PC-9 (cell line): Measurements from ENCODE around the gene IQCB1. TPM values are rescaled to one million over a fixed set of nuclear protein-coding genes. Genes with fewer than 3 reads are reported as not detected.
"Not testable (repeated sequence)": the region's sequence is repeated elsewhere in the genome, so short reads cannot be mapped to it uniquely, and the experiment has no call there.

Experiments used
- BruUV-seq: library from RNA; stranded (reverse); fragments of 400-500 nt; replicated peaks from 2 replicates; lab custom pipeline; 2021; lab: Mats Ljungman, UMichigan
- CTCF ChIA-PET: fragments of 300-600 bp; sonication (Branson Sonifier 250); formaldehyde crosslinking; loops from one replicate; lab custom pipeline; 2022; ENCODE audit warnings: antibody characterized with exemption; lab: Charles Lee
- POLR2A ChIA-PET: fragments of 300-600 bp; sonication (Branson Sonifier 250); formaldehyde crosslinking; loops from one replicate; lab custom pipeline; 2022; ENCODE audit warnings: antibody characterized with exemption; ENCODE audit not compliant: unreplicated experiment; lab: Charles Lee
- DNase-seq, 2 experiments: peaks; one replicate each; pipeline versions ENCODE4 v3.0.0 to v3.0.0-alpha.2; 2015 to 2022; ENCODE audit warnings: mixed read lengths in 1 of 2
- H2AFZ ChIP-seq: fragments of 200-600 bp; sonication (generic); 2 replicates; pipeline ENCODE4 v1.8.1; 2017; ENCODE audit warnings: antibody characterized with exemption
- H3F3A ChIP-seq: fragments of 200-600 bp; sonication (generic); 2 replicates; pipeline ENCODE4 v1.8.1; 2017; ENCODE audit warnings: antibody characterized with exemption, mild to moderate bottlenecking, low read depth; ENCODE audit not compliant: insufficient read depth
- H3K27ac ChIP-seq: fragments of 200-600 bp; sonication (generic); 2 replicates; pipeline ENCODE4 v1.6.1; 2016; ENCODE audit warnings: mixed run types
- H3K27me3 ChIP-seq: fragments of 200-600 bp; sonication (generic); 2 replicates; pipeline ENCODE4 v1.6.1; 2016; ENCODE audit warnings: low read depth, mixed run types; ENCODE audit not compliant: insufficient read depth
- H3K36me3 ChIP-seq: fragments of 200-600 bp; sonication (generic); 2 replicates; pipeline ENCODE4 v1.6.1; 2016; ENCODE audit warnings: low read depth, mixed run types
- H3K4me1 ChIP-seq: fragments of 200-600 bp; sonication (generic); replicated peaks from 2 replicates; pipeline ENCODE4 v1.6.1; 2016; ENCODE audit warnings: mixed run types; ENCODE audit not compliant: insufficient read depth
- H3K4me2 ChIP-seq: fragments of 200-600 bp; sonication (generic); 2 replicates; pipeline ENCODE4 v1.6.1; 2017; ENCODE audit warnings: mixed run types
- H3K4me3 ChIP-seq: fragments of 200-600 bp; sonication (generic); 2 replicates; pipeline ENCODE4 v1.6.1; 2016; ENCODE audit warnings: mixed run types
- H3K79me2 ChIP-seq: fragments of 200-600 bp; sonication (generic); 2 replicates; pipeline ENCODE4 v1.6.1; 2017; ENCODE audit warnings: low read depth, mixed run types
- H3K9me2 ChIP-seq: fragments of 200-600 bp; sonication (generic); 2 replicates; pipeline ENCODE4 v1.8.1; 2017; ENCODE audit warnings: mild to moderate bottlenecking; ENCODE audit not compliant: insufficient read depth
- H3K9me3 ChIP-seq: fragments of 200-600 bp; sonication (generic); 2 replicates; pipeline ENCODE4 v1.8.1; 2016; ENCODE audit warnings: low read depth; ENCODE audit not compliant: insufficient read depth
- H4K20me1 ChIP-seq: fragments of 200-600 bp; sonication (generic); 2 replicates; pipeline ENCODE4 v1.8.1; 2017; ENCODE audit not compliant: insufficient read depth
- CTCF ChIP-seq: fragments of 200-600 bp; sonication (generic); conservative IDR thresholded peaks from 2 replicates; pipeline ENCODE4 v1.6.1; 2017; ENCODE audit warnings: mixed run types, antibody characterized with exemption, mild to moderate bottlenecking, moderate library complexity
- EZH2 ChIP-seq: fragments of 200-600 bp; sonication (generic); IDR thresholded peaks from 2 replicates; pipeline ENCODE4 v1.8.0; 2017; ENCODE audit warnings: antibody characterized with exemption, low read depth
- intact Hi-C: fragments of 100-400 bp; cut with micrococcal nuclease; formaldehyde crosslinking; loops from one replicate; pipeline ENCODE4 v1.10.0; 2022; ENCODE audit not compliant: unreplicated experiment
- total RNA-seq: library from RNA; stranded (reverse); gene quantifications from 2 replicates; pipeline ENCODE4 v1.2.3, GENCODE V29; 2021

The IQCB1 gene
- total RNA-seq, 1 experiment from 2014 or later, result 14.8 TPM

GRCh38 chr3:121786485-121786884, 48.4 kb downstream of the IQCB1 start:
- H3K4me3 ChIP-seq, result no peak overlapping the region
- no peaks in the 10 kb centered on the region for H3F3A ChIP-seq
- no peaks in the 10 kb centered on the region for H3K27me3 ChIP-seq
- intact Hi-C loops, result no loop called here
- no peaks in the 10 kb centered on the region for H3K79me2 ChIP-seq
- ChIA-PET CTCF (no interaction called here), POLR2A (no interaction called here)
- TF ChIP-seq EZH2 (no peak), CTCF (no peak)
- no peaks in the 10 kb centered on the region for H3K4me1 ChIP-seq
- no peak overlapping the region for H2AFZ ChIP-seq
- no peaks in the 10 kb centered on the region for H3K9me2 ChIP-seq
- no peaks in the 10 kb centered on the region for H4K20me1 ChIP-seq
- no peak for DNase-seq
- BruUV-seq, result no TSS peak
- H3K4me2 ChIP-seq, result no peak overlapping the region
- H3K36me3 ChIP-seq, result peaks cover 26% of the 10 kb centered on the region; the same call in 1 of the 2 replicates
- no peaks in the 10 kb centered on the region for H3K9me3 ChIP-seq
- no peak overlapping the region for H3K27ac ChIP-seq

GRCh38 chr3:121782784-121783183, 52.1 kb downstream of the IQCB1 start:
- H2AFZ ChIP-seq, intact Hi-C loops, DNase-seq, BruUV-seq, H3K9me2 ChIP-seq, H3K9me3 ChIP-seq, H4K20me1 ChIP-seq, H3K27me3 ChIP-seq, H3K27ac ChIP-seq, H3K4me2 ChIP-seq, H3K4me1 ChIP-seq, POLR2A ChIA-PET, H3F3A ChIP-seq, H3K4me3 ChIP-seq, H3K79me2 ChIP-seq: not testable (repeated sequence)
- CTCF ChIA-PET, result interaction anchor here (0.6 kb wide), 1 partner anchor 167 kb away, joined by 9 read pairs; no protein-coding TSS in a partner anchor
- peaks cover 13% of the 10 kb centered on the region; the same call in 1 of the 2 replicates for H3K36me3 ChIP-seq

GRCh38 chr3:121781611-121782010, 53.2 kb downstream of the IQCB1 start:
- H3K36me3 ChIP-seq, result peaks cover 21% of the 10 kb centered on the region; the same call in 1 of the 2 replicates
- POLR2A ChIA-PET, result no interaction called here

GRCh38 chr3:121775095-121775494, 59.8 kb downstream of the IQCB1 start:
- CTCF ChIA-PET, H3K27ac ChIP-seq, DNase-seq, H2AFZ ChIP-seq, H3K27me3 ChIP-seq, H3K4me2 ChIP-seq, H3K4me3 ChIP-seq, intact Hi-C loops, H3K9me2 ChIP-seq, H3K79me2 ChIP-seq, POLR2A ChIA-PET, H3K4me1 ChIP-seq, H3F3A ChIP-seq, H3K9me3 ChIP-seq, H4K20me1 ChIP-seq, BruUV-seq: not testable (repeated sequence)
- H3K36me3 ChIP-seq, result peaks cover 13% of the 10 kb centered on the region

More at GRCh38 chr3:121781611-121782010, 53.2 kb downstream of the IQCB1 start:
- CTCF ChIA-PET, result no interaction called here
- TF ChIP-seq EZH2 (no peak), CTCF (no peak)
- H3K79me2 ChIP-seq, result no peaks in the 10 kb centered on the region
- H4K20me1 ChIP-seq, result no peaks in the 10 kb centered on the region
- intact Hi-C loops, result no loop called here
- H3K27me3 ChIP-seq, result no peaks in the 10 kb centered on the region
- H3K4me1 ChIP-seq, result no peaks in the 10 kb centered on the region
- 0 out of 2 replicates have a peak, but pooled peaks cover 5% of the 10 kb centered on the region for H3F3A ChIP-seq
- no peaks in the 10 kb centered on the region for H3K9me2 ChIP-seq
- BruUV-seq, result no TSS peak
- H3K4me2 ChIP-seq, result no peak overlapping the region
- H3K4me3 ChIP-seq, result no peak overlapping the region
- H2AFZ ChIP-seq, result no peak overlapping the region
- no peaks in the 10 kb centered on the region for H3K9me3 ChIP-seq
- DNase-seq, result no peak
- H3K27ac ChIP-seq, result no peak overlapping the region
